SW 1271 (cell line): ENCODE results near the gene ZNF487.
A peak's percentile ranks its signal among the peaks of the same experiment; 100 is the strongest.
"Not testable (repeated sequence)": the region's sequence is repeated elsewhere in the genome, so short reads cannot be mapped to it uniquely, and the experiment has no call there.

ENCODE experiments used
- DNase-seq, 2 experiments: peaks; one replicate each; lab custom pipeline; 2025; lab: John Stamatoyannopoulos, UW

ZNF487 gene

GRCh38 chr10:43437141-43437870 is 395 bp downstream of the ZNF487 start:
- no peak for DNase-seq

DNA sequence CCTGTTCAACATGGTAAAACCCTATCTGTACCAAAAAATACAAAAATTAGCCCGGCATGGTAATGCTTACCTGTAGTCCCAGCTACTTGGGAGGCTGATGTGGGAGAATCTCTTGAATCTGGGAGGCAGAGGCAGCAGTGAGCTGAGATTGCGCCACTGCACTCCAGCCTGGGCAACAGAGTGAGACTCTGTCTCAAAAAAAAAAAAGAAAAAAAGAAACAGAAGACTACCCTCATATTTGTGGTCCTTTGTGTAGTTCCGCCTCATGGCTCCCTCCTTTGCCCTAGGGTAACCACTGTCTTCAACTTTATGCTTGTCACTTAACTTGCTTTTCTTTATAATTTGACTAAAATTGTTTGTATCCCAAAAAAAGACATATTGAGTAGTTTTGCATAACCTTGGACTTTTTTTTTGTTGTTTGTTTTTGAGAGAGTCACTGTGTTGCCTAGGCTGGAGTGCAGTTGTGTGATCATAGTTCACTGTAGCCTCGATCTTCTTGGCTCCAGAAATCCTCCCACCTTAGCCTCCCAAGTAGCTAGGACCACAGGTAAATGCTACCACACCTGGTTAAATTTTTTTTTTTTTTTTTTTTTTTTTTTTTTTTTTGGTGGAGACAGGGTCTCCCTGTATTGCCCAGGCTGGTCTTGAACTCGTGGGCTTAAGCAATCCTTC is 3.7 kb downstream of the ZNF487 start:
- DNase-seq = no peak

GRCh38 chr10:43444323-43444722 is 7.4 kb downstream of the ZNF487 start:
- no peak for DNase-seq

- no peak for DNase-seq
These were observed 8.1 kb downstream of the ZNF487 start for GRCh38 chr10:43444897-43445466.

DNA sequence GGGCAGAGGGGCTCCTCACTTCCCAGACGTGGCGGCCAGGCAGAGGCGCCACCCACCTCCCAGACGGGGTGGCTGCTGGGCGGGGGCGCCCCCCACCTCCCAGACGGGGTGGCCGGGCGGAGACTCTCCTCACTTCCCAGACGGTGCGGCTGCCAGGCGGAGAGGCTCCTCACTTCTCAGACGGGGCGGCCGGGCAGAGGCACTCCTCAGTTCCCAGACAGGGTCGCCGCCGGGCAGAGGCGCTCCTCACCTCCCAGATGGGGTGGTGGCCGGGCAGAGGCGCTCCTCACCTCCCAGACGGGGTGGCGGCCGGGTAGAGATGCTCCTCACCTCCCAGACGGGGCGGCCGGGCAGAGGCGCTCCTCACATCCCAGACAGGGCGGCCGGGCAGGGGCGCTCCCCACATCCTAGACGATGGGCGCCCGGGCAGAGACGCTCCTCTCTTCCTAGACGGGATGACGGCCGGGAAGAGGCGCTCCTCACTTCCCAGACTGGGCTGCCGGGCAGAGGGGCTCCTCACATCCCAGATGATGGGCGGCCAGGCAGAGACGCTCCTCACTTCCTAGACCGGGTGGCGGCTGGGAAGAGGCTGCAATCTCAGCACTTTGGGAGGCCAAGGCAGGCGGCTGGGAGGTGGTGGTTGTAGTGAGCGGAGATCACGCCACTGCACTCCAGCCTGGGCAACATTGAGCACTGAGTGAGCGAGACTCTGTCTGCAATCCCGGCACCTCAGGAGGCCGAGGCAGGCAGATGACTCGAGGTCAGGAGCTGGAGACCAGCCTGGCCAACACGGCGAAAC is 9.5 kb downstream of the ZNF487 start:
- not testable (repeated sequence) for DNase-seq

DNA sequence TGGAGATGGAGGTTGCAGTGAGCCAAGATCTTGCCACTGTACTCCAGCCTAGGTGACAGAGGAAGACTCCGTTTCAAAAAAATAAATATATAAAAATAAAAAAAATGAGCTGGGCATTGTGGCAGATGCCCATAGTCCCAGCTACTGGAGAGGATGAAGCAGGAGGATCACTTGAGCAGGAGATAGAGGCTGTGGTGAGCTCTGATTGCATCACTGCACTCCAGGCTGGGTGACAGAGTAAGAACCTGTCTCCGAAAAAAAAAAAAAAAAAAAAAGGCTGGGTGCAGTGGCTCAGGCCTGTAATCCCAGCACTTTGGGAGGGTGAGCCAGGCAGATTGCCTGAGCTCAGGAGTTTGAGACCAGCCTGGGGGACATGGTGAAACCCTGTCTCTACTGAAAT is 11.8 kb downstream of the ZNF487 start:
- no peak for DNase-seq

GRCh38 chr10:43452356-43452914 is 15.5 kb downstream of the ZNF487 start:
- no peak for DNase-seq

- no peak for DNase-seq
These were observed 16.4 kb downstream of the ZNF487 start for GRCh38 chr10:43453266-43453831.

DNA sequence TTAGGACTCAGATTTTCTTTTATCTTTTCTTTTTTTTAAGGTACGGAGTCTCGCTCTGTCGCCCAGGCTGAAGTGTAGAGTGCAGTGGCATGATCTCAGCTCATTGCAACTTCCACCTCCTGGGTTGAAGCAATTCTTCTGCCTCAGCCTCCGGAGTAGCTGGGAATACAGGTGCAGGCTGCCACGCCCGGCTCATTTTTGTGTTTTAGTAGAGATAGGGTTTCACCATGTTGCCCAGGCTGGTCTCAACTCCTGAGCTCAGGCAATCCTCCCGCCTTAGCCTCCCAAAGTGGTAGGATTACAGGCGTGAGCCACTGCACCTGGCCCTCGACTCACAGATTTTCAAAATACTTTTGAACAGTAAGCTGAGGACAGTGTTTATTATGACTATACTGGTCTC is 17.1 kb downstream of the ZNF487 start:
- not testable (repeated sequence) for DNase-seq

DNA sequence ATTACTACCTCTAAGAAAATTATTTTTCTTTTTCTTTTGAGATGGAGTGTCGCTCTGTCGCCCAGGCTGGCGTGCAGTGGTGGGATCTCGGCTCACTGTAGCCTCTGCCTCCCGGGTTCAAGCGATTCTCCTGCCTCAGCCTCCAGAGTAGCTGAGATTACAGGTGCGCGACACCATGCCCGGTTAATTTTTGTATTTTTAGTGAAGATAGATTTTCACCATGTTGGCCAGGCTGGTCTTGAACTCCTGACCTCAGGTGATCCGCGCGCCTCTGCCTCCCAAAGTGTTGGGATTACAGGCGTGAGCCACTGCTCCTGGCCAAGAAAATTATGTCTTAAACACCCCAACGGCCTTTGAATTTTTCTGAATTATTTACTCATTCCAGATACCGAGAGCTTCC is 19.6 kb downstream of the ZNF487 start:
- DNase-seq = not testable (repeated sequence)

DNA sequence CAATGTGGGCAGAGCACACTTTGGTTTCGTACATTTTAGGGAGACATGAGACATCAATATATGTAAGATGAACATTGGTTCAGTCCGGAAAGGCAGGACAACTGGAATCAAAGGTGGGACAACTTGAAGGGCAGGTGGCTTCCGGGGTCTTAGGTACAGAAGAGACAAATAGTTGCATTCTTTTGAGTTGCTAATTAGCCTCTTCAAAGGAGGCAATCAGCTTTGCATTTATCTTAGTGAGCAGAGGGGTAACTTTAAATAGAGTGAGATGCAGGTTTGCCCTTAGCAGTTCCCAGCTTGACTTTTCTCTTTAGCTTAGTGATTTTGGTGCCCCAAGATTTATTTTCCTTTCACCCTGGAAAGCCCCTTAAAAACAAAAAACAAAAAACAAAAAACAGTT is 21.3 kb downstream of the ZNF487 start:
- no peak for DNase-seq

DNA sequence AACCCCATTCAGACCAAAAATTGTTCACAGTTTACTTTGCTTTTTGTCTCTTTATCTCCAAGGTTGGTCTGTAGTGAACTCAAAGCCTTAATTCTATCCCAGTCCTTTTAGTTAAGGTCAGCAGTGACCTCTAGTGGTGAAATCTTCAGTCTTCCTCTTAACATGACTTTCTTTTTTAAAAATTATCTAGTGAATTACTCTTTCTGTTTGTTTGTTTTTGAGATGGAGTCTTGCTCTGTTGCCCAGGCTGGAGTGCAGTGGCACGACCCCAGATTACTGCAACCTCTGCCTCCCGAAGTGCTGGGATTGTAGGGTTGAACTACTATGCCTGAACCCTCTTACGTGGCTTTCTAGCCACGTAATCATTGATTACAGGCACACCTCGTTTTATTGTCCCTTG is 25.0 kb downstream of the ZNF487 start:
- peak; percentile 35 to 76 for DNase-seq

DNA sequence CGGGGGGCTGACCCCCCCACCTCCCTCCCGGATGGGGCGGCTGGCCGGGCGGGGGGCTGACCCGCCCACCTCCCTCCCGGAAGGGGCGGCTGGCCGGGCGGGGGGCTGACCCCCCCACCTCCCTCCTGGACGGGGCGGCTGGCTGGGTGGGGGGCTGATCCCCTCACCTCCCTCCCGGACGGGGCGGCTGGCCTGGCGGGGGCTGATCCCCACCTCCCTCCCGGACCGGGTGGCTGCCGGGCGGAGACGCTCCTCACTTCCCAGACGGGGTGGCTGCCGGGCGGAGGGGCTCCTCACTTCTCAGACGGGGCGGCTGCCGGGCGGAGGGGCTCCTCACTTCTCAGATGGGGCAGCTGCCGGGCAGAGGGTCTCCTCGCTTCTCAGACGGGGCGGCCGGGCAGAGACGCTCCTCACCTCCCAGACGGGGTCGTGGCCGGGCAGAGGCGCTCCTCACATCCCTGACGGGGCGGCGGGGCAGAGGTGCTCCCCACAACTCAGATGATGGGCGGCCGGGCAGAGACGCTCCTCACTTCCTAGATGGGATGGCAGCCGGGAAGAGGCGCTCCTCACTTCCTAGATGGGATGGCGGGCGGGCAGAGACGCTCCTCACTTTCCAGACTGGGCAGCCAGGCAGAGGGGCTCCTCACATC is 28.3 kb downstream of the ZNF487 start:
- not testable (repeated sequence) for DNase-seq

GRCh38 chr10:43465736-43466120 is 28.8 kb downstream of the ZNF487 start:
- DNase-seq = not testable (repeated sequence)

GRCh38 chr10:43471146-43471545 is 34.2 kb downstream of the ZNF487 start:
- no peak for DNase-seq

DNA sequence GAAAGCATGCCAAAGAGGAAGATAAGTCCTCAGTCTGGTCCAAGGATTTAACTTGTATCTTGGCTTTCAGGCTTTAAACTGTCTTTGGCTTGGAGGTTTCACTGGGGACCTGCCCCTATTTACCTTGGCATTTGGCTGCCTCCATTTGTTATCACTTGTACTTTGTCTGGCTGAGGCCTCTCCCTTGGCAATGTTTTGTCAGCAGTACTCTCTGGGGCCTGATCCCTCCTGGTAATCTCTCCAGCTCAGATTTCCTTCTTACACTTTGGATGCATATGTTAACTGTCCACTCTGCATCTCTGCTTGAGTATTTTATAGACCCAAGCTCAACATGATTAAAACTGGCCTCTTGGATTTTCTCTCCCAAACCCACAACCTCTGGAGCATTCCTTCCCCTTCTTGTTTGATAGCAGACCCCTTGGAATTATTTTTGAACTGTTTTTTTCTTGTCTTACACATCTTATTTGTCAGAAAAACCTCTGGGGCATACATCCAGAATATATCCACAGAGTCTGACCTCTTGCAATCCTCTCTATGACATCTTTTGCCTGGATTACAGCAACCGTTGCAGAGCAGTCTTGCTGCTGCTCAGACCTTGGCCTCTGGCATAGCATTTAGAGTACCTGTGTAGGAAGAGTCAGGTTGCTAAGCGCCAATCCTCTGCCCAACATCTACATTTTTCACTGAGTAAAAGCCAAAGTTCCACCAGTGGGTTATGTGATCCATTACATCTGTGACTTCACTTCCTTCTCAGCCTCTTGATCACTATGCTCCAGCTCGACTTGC is 35.2 kb downstream of the ZNF487 start:
- no peak for DNase-seq

DNA sequence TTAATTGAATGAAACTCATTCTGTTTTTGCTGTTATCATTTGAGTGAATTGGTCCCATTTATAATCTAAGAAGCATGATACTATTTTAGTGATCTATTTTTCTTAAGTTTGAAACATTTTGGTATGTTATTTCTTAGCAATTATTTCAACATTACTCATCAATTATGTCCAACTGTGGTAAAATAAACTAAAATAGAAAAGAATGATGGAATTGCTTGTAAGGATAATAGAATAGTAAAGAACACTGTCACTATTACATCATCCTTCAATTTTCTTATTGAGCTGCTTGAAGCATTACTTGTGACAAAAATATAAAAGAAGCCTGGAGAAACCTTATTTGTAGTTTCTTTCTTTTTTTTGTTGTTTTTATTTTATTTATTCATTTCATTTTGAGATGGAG is 42.4 kb downstream of the ZNF487 start:
- DNase-seq = no peak

GRCh38 chr10:43482319-43483078 is 45.6 kb downstream of the ZNF487 start:
- no peak for DNase-seq

GRCh38 chr10:43491855-43492254 is 54.9 kb downstream of the ZNF487 start:
- DNase-seq = no peak

- DNase-seq = no peak
These were observed 66.0 kb downstream of the ZNF487 start for GRCh38 chr10:43502931-43503330.
